HEK293T (cell line): ENCODE measurements around the gene CABP4.
A peak's percentile ranks its signal among the peaks of the same experiment; 100 is the strongest.
"Not testable (repeated sequence)": the region's sequence is repeated elsewhere in the genome, so short reads cannot be mapped to it uniquely, and the experiment has no call there.

Experiments used
- CTCF ChIA-PET: fragments of 350-600 bp; formaldehyde crosslinking; extraction: SDS; loops from one replicate; lab custom pipeline; 2021; ENCODE audit warnings: antibody characterized with exemption, inconsistent platforms; lab: Yijun Ruan, JAX
- POLR2A ChIA-PET: fragments of 350-600 bp; formaldehyde crosslinking; extraction: SDS; loops from one replicate; lab custom pipeline; 2020; ENCODE audit warnings: antibody characterized with exemption, inconsistent platforms; lab: Yijun Ruan, JAX
- DNase-seq: peaks from one replicate; pipeline ENCODE4 v3.0.0; 2012; ENCODE audit warnings: mixed read lengths; ENCODE audit errors: extremely low spot score
- ARNT ChIP-seq: fragments of 450-650 bp; IDR thresholded peaks from 2 replicates; pipeline ENCODE4 v1.6.1; 2017; ENCODE audit warnings: mild to moderate bottlenecking
- BHLHE40 ChIP-seq: fragments of 450-650 bp; IDR thresholded peaks from 2 replicates; pipeline ENCODE4 v1.6.1; 2016; ENCODE audit warnings: mild to moderate bottlenecking, moderate library complexity, borderline replicate concordance
- CTBP1 ChIP-seq: fragments of 450-650 bp; IDR thresholded peaks from 2 replicates; pipeline ENCODE4 v1.6.1; 2016; ENCODE audit warnings: borderline replicate concordance
- ELF4 ChIP-seq: fragments of 450-650 bp; IDR thresholded peaks from 2 replicates; pipeline ENCODE4 v1.6.1; 2017; ENCODE audit warnings: antibody characterized with exemption
- FOXA1 ChIP-seq: fragments of 450-650 bp; IDR thresholded peaks from 2 replicates; pipeline ENCODE4 v1.6.1; 2016; ENCODE audit warnings: mild to moderate bottlenecking
- FOXK2 ChIP-seq: fragments of 450-650 bp; IDR thresholded peaks from 2 replicates; pipeline ENCODE4 v1.6.1; 2016; ENCODE audit warnings: mild to moderate bottlenecking
- FOXM1 ChIP-seq: fragments of 450-650 bp; IDR thresholded peaks from 2 replicates; pipeline ENCODE4 v1.6.1; 2017; ENCODE audit warnings: mild to moderate bottlenecking, borderline replicate concordance
- HDGF ChIP-seq: fragments of 450-650 bp; IDR thresholded peaks from 2 replicates; pipeline ENCODE4 v1.6.1; 2017; ENCODE audit warnings: antibody characterized with exemption, borderline replicate concordance
- L3MBTL2 ChIP-seq: fragments of 450-650 bp; conservative IDR thresholded peaks from 2 replicates; pipeline ENCODE4 v1.6.1; 2016; ENCODE audit warnings: mild to moderate bottlenecking
- LEF1 ChIP-seq: fragments of 450-650 bp; IDR thresholded peaks from 2 replicates; pipeline ENCODE4 v1.6.1; 2017; ENCODE audit warnings: mild to moderate bottlenecking, borderline replicate concordance
- NFRKB ChIP-seq: fragments of 450-650 bp; IDR thresholded peaks from 2 replicates; pipeline ENCODE4 v1.6.1; 2016; ENCODE audit warnings: mild to moderate bottlenecking, moderate library complexity
- PKNOX1 ChIP-seq: fragments of 450-650 bp; IDR thresholded peaks from 2 replicates; pipeline ENCODE4 v1.6.1; 2016
- SP1 ChIP-seq: fragments of 450-650 bp; IDR thresholded peaks from 2 replicates; pipeline ENCODE4 v1.6.1; 2017
- SUZ12 ChIP-seq: fragments of 450-650 bp; IDR thresholded peaks from 2 replicates; pipeline ENCODE4 v1.6.1; 2016; ENCODE audit warnings: mild to moderate bottlenecking
- TARDBP ChIP-seq: fragments of 450-650 bp; IDR thresholded peaks from 2 replicates; pipeline ENCODE4 v1.6.1; 2016
- ZNF384 ChIP-seq: fragments of 450-650 bp; IDR thresholded peaks from 2 replicates; pipeline ENCODE4 v1.6.1; 2016

CABP4 gene

GRCh38 chr11:67468759-67469507 is 13.8 kb downstream of the CABP4 start, which contains the start of gene TMEM134:
Gene TMEM134 (minus strand): TSS chr11:67469251. CDS start chr11:67469192, 59 bp downstream.
- ChIA-PET CTCF (interaction anchor here (0.6 to 1.3 kb wide), 3 partner anchors 9 to 296 kb away, joined by 3 to 9 read pairs (median 5); no protein-coding TSS in a partner anchor), POLR2A (interaction anchor here (0.9 to 3.5 kb wide), 15 partner anchors 14 to 83 kb away, joined by 3 to 34 read pairs (median 5); partner anchors contain the start of genes AIP, CABP4, PITPNM1 and PPP1CA)
- TF ChIP-seq ZNF384 (no peak), PKNOX1 (0 out of 2 replicates have a peak, but pooled peaks have one; percentile 21)

GRCh38 chr11:67469508-67469811 is 14.3 kb downstream of the CABP4 start:
- no peak for DNase-seq
- ChIA-PET POLR2A (interaction anchor here (0.6 to 3.5 kb wide), 7 partner anchors 13 to 77 kb away, joined by 3 to 34 read pairs (median 12); partner anchors contain the start of genes AIP, PPP1CA, PTPRCAP and RAD9A), CTCF (no interaction called here)
- no peak for TF ChIP-seq L3MBTL2

More at GRCh38 chr11:67468759-67469507, 13.8 kb downstream of the CABP4 start, which contains the start of gene TMEM134:
- peak; percentile 97 for DNase-seq

- TF ChIP-seq ELF4 = no peak
- TF ChIP-seq TARDBP = no peak
- TF ChIP-seq L3MBTL2 = no peak
- no peak for TF ChIP-seq ARNT
- no peak for TF ChIP-seq BHLHE40
- TF ChIP-seq FOXK2 = no peak
- TF ChIP-seq LEF1 = no peak
- TF ChIP-seq NFRKB = no peak
- no peak for TF ChIP-seq PKNOX1
- POLR2A ChIA-PET = interaction anchor here (0.6 to 3.5 kb wide), 4 partner anchors 11 to 69 kb away, joined by 3 to 34 read pairs (median 9); partner anchors contain the start of genes PPP1CA and PTPRCAP
- DNase-seq = no peak
- CTCF ChIA-PET = no interaction called here
Observed at GRCh38 chr11:67470337-67471002, 15.3 kb downstream of the CABP4 start.

GRCh38 chr11:67472882-67473281 is 17.7 kb downstream of the CABP4 start:
- POLR2A ChIA-PET = interaction anchor here (0.8 kb wide), 1 partner anchor 10 kb away, joined by 3 read pairs; the partner anchor contains the start of gene AIP
- TF ChIP-seq ELF4 (no peak), NFRKB (no peak), TARDBP (no peak), CTBP1 (no peak), FOXA1 (no peak), FOXM1 (no peak), LEF1 (no peak), SUZ12 (no peak), HDGF (no peak), SP1 (no peak), PKNOX1 (no peak), L3MBTL2 (no peak), BHLHE40 (no peak), FOXK2 (no peak)
- DNase-seq = no peak
- CTCF ChIA-PET = no interaction called here

GRCh38 chr11:67476692-67477091 is 21.5 kb downstream of the CABP4 start:
- DNase-seq, CTCF ChIA-PET, POLR2A ChIA-PET: not testable (repeated sequence)

GRCh38 chr11:67477344-67478050 is 22.3 kb downstream of the CABP4 start:
- POLR2A ChIA-PET, DNase-seq: not testable (repeated sequence)
- CTCF ChIA-PET = interaction anchor here (0.7 kb wide), 1 partner anchor 9 kb away, joined by 9 read pairs; no protein-coding TSS in a partner anchor
